Frontal cortex (tissue), 4 donors: Measurements from ENCODE around the gene IRF5. TPM values are rescaled to one million over a fixed set of nuclear protein-coding genes. Genes with fewer than 3 reads are reported as not detected.
"Not testable (repeated sequence)": the region's sequence is repeated elsewhere in the genome, so short reads cannot be mapped to it uniquely, and the experiment has no call there.

Source experiments
- DNase-seq, 2 donors: peaks; one replicate each; pipeline ENCODE4 v3.0.0; 2012; ENCODE audit warnings: low spot score in 2 of 2
- FAIRE-seq: peaks from 2 replicates; lab custom pipeline; 2012; peaks lifted over from hg19 to GRCh38; lab: Jason Lieb, UNC
- total RNA-seq: library from RNA; depleted of rRNA; stranded (reverse); fragments of >200 nt; gene quantifications from one replicate; pipeline ENCODE4 v1.2.3, GENCODE V29; 2014
- donor health status: control.
- donor health status: control.
- donor health status: control.

The IRF5 gene
- total RNA-seq, 1 donor from 2014 or later = 1.2 TPM

DNA sequence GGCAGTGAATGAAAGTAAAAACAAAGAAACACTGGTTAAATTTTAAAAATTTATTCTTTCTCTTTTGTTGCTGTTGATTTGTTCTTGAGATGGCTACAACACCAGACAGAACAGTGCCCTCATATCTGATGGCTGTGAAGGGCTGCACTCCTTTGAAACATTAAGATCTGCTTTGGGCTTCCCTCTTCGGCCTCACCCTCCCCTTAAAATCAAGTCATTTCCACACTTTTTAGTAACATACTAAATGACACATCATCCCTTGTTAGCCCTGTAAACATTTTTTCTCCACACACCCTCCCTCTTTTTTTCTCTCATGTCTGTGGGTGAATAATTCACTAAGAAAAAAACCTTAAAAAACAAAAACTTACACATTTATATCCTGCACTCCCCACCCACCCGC, 16.4 kb downstream of the IRF5 start:
- FAIRE-seq = no peak

DNA sequence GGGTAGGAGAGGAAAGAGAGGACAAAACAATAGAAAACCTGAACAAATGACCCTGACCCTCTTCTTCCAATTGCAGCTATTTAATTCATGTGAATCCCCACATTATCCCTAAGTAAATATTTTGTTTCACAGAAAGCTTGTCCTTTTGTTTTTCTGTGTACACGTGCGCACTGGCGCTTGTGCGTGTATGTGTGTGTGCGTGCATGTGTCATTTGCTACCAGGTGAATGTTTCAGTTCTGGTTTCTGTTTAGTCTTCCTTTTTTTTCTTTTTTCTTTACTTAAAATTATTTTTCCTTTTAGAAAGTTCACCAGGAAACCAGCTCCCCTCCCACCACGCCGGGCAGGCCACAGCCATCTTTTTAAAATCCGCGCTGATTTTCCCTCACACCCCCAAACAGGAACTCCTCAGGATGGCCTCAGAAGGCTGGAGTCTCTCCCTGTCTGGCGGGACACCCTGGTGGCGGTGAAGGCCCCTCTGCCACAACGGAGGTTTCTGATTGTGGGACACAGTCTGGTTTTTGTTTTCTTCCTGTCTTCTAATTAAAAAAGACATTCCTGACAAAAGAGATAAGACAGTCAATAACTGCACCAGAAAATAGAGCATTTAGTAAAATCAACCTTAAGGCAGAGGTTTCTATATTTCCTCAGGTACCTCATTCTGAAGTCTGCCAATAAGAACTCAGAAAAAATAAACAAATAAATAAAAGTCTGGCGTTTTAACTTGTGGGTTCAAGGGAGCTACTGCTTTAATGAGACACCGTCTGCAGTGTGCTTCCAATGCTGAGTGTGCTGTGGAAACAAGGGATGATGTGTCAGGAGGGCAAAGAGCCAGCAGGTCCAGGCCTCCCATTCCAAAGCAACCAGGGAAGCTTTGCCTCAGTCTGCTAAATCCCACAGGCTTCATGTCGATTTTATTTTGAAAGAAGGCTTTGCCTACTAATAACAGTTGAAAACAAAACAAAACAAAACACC, 17.4 kb downstream of the IRF5 start:
- DNase-seq = no peak
- no peak for FAIRE-seq

More for the DNA sequence above, 16.4 kb downstream of the IRF5 start:
- no peak for DNase-seq

DNA sequence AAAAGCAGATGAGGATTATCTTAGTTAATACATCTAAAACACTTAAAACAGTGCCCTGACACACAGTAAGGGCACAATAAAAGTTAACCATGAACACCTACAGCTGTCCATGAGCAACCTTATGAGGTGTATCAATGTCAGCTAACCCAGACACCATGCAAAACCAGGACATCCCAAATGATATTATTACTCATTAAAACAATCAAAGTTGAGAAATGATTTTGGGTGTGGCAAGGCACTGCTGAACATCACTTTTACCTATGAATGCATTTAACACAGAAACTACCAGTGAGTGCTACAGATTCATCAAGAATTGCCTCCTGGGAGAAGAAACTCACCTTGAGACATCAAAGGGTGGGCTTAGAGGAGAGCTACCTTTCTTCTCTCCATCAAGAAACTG, 18.3 kb downstream of the IRF5 start:
- FAIRE-seq = no peak
- DNase-seq = no peak

DNA sequence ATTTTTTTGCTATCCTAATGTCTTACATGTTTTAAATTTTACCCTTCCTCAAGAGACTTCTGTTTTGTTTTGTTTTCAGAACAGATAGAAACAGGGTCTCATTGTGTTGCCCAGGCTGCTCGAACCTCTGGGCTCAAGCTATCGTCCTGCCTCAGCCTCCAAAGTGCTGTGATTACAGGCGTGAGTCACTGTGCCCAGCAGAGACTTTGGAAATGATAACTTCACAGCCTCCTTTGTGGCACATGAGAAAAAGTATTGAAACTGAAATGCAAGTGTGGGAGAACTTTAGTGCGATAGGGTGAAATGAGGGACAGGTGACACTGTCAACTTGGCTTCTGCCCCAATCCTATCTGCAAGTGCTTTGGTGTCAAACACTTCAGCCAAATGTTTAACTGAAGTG, 21.6 kb downstream of the IRF5 start:
- no peak for DNase-seq
- no peak for FAIRE-seq

DNA sequence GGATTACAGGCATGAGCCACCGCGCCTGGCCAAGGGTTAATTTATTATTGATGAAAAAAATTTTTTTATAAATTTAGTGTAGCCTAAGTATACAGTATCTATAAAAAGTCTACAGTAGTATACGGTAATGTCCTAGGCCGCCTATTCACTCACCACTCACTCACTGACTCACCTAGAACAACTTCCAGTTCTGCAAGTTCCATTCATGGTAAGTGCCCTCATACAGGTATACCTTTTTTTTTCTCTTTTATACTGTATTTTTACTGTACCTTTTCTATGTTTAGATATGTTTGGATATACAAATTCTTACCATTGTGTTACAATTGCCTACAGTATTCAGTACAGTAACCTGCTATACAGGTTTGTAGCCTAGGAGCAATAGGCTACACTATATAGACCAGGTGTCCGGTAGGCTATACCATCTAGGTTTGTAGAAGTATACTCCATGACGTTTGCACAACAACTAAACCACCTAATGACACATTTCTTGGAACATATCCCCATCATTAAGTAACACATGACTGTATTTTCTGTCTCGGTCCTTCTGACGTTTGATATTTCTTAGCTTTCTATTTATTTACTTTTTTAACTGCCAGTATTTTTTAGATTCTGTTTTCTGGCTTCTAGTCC, 23.4 kb downstream of the IRF5 start:
- no peak for DNase-seq
- FAIRE-seq = no peak

DNA sequence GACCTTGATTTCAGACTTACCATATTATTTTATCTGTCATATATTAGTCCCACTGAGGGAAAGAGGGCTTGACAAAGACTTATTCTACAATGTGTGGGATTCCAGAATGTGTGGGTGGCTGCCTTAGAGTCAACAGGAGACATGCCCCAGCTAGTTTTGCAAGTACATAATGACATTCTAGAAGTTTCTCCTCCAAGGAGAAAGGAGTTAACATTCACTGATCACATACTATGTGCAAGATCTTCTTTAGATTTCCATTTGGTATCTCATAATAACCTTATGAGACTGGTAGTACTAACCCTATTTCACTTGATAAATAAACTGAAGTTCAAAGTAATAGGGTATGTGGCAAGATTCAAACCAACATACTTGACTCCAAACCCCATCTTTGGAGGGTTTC, 25.2 kb downstream of the IRF5 start:
- FAIRE-seq (no peak), DNase-seq (no peak)

DNA sequence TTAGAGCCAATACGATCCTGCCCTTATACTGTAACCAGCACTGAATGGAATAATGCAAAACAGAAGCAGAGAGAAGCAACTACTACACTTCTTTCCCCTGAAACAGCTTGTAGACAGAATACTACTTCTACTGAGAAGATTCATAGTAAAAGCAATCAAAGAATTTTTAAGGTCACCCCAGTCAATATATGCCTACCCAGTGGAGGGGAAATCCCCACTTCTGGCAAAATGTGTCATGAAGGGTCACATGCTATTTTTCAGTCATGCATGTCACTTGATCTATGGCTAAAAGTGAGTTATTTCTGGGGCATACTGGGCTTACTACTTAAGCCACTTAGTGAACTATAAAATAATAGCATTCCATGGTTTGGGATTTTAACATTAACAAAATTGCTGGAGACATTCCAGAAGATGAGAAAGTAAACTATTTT, 25.6 kb downstream of the IRF5 start:
- no peak for FAIRE-seq
- no peak for DNase-seq

DNA sequence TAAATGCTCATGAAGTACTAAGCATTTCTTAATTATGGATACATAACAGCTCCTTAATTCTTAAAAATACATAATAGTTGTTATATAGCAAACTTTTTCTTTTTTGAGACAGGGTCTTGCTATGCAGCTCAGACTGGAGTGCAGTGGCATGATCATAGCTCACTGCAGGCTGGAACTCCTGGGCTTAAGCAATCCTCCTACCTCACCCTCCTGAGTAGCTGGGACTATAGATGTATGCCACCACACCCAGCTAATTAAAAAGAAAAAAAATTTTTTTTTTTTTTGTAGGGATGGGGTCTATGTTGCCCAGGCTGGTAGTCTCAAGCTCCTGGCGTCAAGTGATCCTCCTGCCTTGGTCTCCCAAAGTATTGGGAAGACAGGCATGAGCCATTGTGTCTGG, 30.9 kb downstream of the IRF5 start:
- DNase-seq (no peak), FAIRE-seq (no peak)

DNA sequence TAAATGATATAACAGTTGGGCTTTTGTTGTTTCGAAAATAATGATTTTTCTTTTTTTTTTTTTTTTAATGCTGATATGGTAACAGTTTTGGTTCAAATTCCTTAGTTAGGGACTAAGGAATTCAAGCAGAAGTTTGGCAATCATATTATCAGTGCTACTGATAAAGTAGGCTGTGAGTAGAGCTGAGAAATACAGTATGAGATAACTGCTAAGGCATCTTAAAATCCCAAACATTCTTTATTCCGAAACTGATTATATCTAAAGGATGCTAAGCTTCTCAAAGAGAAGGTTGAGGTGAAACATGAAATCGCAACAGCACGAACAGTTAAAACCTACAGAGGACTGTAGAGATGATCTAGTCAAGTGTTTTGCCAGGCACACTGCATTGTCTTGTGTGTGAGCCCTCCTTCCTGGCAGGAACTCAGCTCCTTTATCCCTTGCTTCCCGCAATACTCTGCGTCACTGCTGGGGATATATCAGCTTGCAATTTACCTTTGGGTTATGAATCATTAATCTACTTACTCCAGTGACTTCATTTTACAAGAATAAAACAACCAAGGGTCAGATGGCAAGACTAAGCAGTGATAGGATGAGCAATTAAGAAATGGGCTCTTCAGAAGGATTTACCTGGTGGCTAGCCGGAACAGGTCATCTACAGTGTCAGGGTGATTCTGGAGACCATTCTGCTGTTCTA, 36.7 kb downstream of the IRF5 start:
- no peak for FAIRE-seq
- no peak for DNase-seq

DNA sequence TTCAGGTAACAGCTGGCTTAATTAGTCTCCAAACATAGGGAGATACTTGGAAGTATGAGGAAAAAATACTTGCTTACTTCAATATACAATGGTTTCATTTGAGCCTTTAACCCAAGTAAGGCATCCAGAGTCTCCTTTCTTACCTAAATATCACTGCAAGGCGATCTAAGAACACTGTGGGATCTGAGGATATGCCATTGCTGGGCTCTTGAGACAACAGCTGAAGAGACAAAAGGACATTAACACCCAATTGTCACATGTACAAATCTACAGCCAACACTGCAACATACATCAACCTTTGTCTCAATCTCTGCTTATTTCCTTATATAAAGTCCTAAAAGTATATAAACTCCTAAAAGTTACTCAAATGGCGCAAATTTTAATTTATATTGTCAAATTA, 44.4 kb downstream of the IRF5 start:
- FAIRE-seq (no peak), DNase-seq (no peak)

DNA sequence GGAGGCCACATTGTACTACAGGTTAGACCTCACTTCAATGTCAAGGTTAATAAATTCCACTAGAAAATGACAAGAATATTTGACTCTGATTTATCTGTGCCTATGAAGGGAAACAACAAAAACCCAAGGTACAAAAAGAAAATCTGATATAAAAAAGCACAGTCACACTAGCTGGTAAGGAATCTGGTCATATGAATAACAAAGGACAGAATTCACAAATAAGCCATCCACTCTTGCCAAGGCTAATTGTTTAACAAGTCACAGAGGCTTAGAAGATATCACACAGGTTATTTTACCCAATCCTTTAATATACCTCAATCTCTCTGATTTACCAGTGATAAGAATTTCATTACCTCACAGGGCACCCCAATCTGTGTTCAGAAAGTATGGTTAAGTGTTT, 47.9 kb downstream of the IRF5 start:
- no peak for FAIRE-seq
- DNase-seq = no peak

DNA sequence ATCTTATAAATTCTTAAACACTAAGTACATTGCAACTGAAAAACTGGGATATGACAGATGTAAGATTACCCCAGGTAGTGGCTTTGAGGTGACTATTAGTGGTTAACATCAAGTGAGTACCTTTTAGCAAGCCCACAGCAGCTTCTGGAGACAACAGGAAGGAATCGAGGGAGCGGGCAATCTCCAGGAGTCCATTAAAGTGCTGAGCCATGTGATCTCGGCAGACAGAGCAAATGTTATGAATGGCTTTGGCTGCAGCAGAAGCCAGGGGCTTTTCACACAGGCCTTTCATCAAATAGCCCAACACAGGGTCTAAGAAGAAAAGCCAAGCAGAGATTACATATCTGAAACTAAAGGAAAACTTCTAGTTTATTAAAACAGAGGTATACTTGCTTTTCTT, 48.9 kb downstream of the IRF5 start:
- FAIRE-seq (no peak), DNase-seq (no peak)

DNA sequence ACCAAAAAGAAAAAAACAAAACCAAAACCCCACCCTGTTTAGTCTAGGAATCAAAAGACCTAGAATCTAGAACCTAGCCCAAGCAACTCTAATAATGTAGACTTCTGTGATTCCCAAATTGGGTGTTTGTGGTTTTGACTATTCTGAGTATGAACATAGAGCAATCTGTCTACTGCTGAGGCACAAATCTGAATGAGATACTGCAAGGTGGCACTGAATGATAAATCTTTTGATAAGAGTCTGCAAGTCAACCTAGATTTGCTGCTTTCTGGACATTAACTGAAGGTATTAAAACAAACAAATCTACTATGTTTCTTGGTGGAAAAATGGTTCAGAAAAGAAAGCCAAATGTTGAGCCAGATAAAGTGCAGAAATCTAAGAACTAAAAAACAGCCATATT, 50.6 kb downstream of the IRF5 start:
- FAIRE-seq = no peak

DNA sequence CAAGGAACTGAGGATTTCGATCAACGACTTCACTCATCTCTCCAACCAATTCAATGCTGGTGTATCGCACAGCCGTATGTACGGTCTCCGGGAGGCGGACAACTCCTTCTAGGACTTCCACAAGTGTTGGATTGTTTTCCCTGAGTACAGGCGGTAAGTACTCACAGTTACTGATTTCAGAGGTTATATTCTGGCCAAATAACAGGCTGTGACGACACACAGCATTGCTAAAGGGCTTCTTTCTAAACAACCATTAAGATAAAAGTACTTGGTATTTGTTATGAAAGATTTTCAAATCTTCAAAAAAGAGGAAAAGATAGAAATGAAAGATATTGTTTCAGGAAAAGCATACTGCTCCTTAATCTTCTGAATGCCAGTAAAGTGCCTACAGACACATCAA, 52.2 kb downstream of the IRF5 start:
- DNase-seq = no peak
- no peak for FAIRE-seq

More for the DNA sequence above, 50.6 kb downstream of the IRF5 start:
- DNase-seq = no peak

DNA sequence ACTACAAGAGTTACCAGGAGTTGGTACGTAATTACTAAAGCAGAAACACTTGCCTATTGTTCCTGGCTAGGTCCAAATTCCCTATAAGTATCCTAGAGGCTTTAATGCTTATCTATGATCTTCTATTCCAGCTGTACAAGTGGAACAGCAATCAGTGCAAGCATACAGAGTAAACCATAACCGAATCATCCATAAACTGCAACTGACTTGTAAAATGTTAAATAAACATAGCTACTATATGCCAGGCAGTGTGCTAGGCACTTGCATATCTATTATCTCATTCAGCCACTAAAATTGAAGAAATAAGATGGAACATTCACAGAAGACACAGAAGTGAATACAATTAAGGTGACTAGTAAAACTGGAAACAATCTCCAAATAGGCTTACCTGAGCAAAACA, 55.7 kb downstream of the IRF5 start:
- no peak for FAIRE-seq
- DNase-seq = no peak

DNA sequence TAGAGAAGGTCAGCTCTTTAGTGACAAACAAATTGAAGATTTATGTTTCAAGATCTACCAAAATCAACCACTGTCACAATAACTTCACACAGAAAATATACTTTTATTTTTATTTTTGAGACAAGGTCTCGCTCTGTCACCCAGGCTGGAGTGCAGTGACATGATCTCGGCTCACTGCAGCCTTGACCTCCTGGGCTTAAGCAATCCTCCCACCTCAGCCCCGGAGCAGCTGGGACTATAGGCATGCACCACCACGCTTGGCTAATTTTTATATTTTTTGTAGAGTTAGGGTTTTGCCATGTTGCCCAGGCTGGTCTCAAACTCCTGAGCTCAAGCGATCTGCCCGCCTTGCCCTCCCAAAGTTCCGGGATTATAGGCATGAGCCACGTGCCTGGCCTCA, 56.8 kb downstream of the IRF5 start:
- FAIRE-seq, DNase-seq: not testable (repeated sequence)

DNA sequence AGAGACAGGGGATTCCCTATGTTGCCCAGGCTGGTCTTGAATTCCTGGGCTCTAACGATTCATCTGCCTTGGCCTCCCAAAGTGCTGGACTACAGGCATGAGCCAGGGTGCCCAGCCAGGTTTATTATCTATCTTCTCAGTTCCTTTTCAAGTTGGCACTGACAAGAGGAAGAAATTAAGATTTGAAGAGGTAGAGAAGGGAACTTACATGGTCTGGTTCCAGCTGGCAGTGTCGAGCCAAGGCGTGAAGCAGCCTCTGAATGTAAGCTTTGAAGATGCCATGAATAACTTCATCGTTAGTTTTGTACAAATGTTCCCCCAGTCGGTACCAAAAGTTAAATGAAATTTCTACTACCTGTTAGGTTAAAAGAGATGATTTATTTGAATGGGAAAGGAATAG, 59.5 kb downstream of the IRF5 start:
- no peak for DNase-seq
- FAIRE-seq = no peak
